ENCODE measurements around the gene ZNRD2.

Gene ZNRD2

GRCh38 chr11:65579291-65579690, 9.0 kb downstream of the ZNRD2 start:
- DNase-seq (ENCODE audit: low read depth) = peak; percentile 57
- H3K4me3 ChIP-seq (ENCODE audit: low read depth, low read length) = no peak overlapping the region
- TF ChIP-seq POLR2A (IDR thresholded peaks at IDR 0.05; ENCODE audit: extremely low read depth, insufficient read length) = no peak
- no peak for TF ChIP-seq MAX (IDR thresholded peaks at IDR 0.05; ENCODE audit: low read depth, low read length)
- TF ChIP-seq MYC (IDR thresholded peaks at IDR 0.05; ENCODE audit: low read depth, low read length) = no peak
- no peak for TF ChIP-seq CTCF (IDR thresholded peaks at IDR 0.05; ENCODE audit: low read depth, low read length)

- TF ChIP-seq MAX (IDR thresholded peaks at IDR 0.05; ENCODE audit: low read depth, low read length) (no peak), CTCF (IDR thresholded peaks at IDR 0.05; ENCODE audit: low read depth, low read length) (no peak), MYC (IDR thresholded peaks at IDR 0.05; ENCODE audit: low read depth, low read length) (no peak)
- no peak for DNase-seq (ENCODE audit: low read depth)
- no peak overlapping the region for H3K4me3 ChIP-seq (ENCODE audit: low read depth, low read length)
Measured at GRCh38 chr11:65580031-65580692, 9.9 kb downstream of the ZNRD2 start.

GRCh38 chr11:65580756-65581155, 10.5 kb downstream of the ZNRD2 start:
- H3K4me3 ChIP-seq (ENCODE audit: low read depth, low read length) = no peak overlapping the region
- TF ChIP-seq MAX (IDR thresholded peaks at IDR 0.05; ENCODE audit: low read depth, low read length) (no peak), MYC (IDR thresholded peaks at IDR 0.05; ENCODE audit: low read depth, low read length) (no peak), CTCF (IDR thresholded peaks at IDR 0.05; ENCODE audit: low read depth, low read length) (no peak), POLR2A (IDR thresholded peaks at IDR 0.05; ENCODE audit: extremely low read depth, insufficient read length) (no peak)
- no peak for DNase-seq (ENCODE audit: low read depth)

GRCh38 chr11:65581928-65582327, 11.7 kb downstream of the ZNRD2 start:
- TF ChIP-seq CTCF (IDR thresholded peaks at IDR 0.05; ENCODE audit: low read depth, low read length) (no peak), MYC (IDR thresholded peaks at IDR 0.05; ENCODE audit: low read depth, low read length) (no peak), MAX (IDR thresholded peaks at IDR 0.05; ENCODE audit: low read depth, low read length) (no peak), POLR2A (IDR thresholded peaks at IDR 0.05; ENCODE audit: extremely low read depth, insufficient read length) (no peak)
- no peak overlapping the region for H3K4me3 ChIP-seq (ENCODE audit: low read depth, low read length)
- no peak for DNase-seq (ENCODE audit: low read depth)

- TF ChIP-seq CTCF (IDR thresholded peaks at IDR 0.05; ENCODE audit: low read depth, low read length) = no peak
- no peak for TF ChIP-seq POLR2A (IDR thresholded peaks at IDR 0.05; ENCODE audit: extremely low read depth, insufficient read length)
- no peak for TF ChIP-seq MYC (IDR thresholded peaks at IDR 0.05; ENCODE audit: low read depth, low read length)
- no peak for TF ChIP-seq MAX (IDR thresholded peaks at IDR 0.05; ENCODE audit: low read depth, low read length)
- DNase-seq (ENCODE audit: low read depth) = no peak
- H3K4me3 ChIP-seq (ENCODE audit: low read depth, low read length) = no peak overlapping the region
Measured at GRCh38 chr11:65583589-65583988, 13.3 kb downstream of the ZNRD2 start.

Data from NB4 (cell line).